SU-DHL-6 (cell line): ENCODE data around the gene PRR22.
A peak's percentile ranks its signal among the peaks of the same experiment; 100 is the strongest.

Experiments used
- H2AFZ ChIP-seq: fragments of 200-600 bp; sonication (generic); 2 replicates; pipeline ENCODE4 v1.6.1; 2014; ENCODE audit warnings: low read depth, mild to moderate bottlenecking, moderate library complexity, mixed read lengths, antibody characterized with exemption, low read length; ENCODE audit not compliant: severe bottlenecking
- H3F3A ChIP-seq: fragments of 200-600 bp; shearing (Covaris generic); 2 replicates; pipeline ENCODE4 v1.6.0; 2016; ENCODE audit warnings: antibody characterized with exemption, mild to moderate bottlenecking; ENCODE audit not compliant: insufficient read depth
- H3K27ac ChIP-seq: fragments of 200-600 bp; sonication (generic); 2 replicates; pipeline ENCODE4 v1.5.1; 2016; ENCODE audit warnings: low read depth, mild to moderate bottlenecking, low read length, moderate library complexity, mixed read lengths
- H3K27me3 ChIP-seq: fragments of 200-600 bp; sonication (generic), shearing (Covaris generic); 2 replicates; pipeline ENCODE4 v1.6.0; 2014; ENCODE audit warnings: mild to moderate bottlenecking, low read length
- H3K36me3 ChIP-seq: fragments of 200-600 bp; sonication (generic); 2 replicates; pipeline ENCODE4 v1.6.1; 2014; ENCODE audit warnings: mild to moderate bottlenecking, low read length, mixed read lengths
- H3K4me2 ChIP-seq: fragments of 300-600, 200-600 bp; shearing (Covaris generic), sonication (generic); 2 replicates; pipeline ENCODE4 v1.6.0; 2014; ENCODE audit warnings: low read length, low read depth, mild to moderate bottlenecking; ENCODE audit not compliant: poor library complexity, severe bottlenecking
- H3K4me3 ChIP-seq: fragments of 200-600 bp; sonication (generic); 2 replicates; pipeline ENCODE4 v1.5.1; 2014; ENCODE audit warnings: antibody characterized with exemption, low read length, mild to moderate bottlenecking, mixed read lengths; ENCODE audit not compliant: insufficient read depth, poor library complexity, severe bottlenecking
- H3K79me2 ChIP-seq: fragments of 200-600 bp; sonication (generic); 2 replicates; pipeline ENCODE4 v1.6.1; 2014; ENCODE audit warnings: mild to moderate bottlenecking, low read length, moderate library complexity; ENCODE audit not compliant: insufficient read depth
- H3K9ac ChIP-seq: fragments of 200-600 bp; sonication (generic); 2 replicates; pipeline ENCODE4 v1.7.0; 2014; ENCODE audit warnings: mild to moderate bottlenecking, low read length
- H3K9me2 ChIP-seq: fragments of 200-600 bp; sonication (generic); replicated peaks from 2 replicates; pipeline ENCODE4 v1.6.1; 2014; ENCODE audit warnings: low read length; ENCODE audit not compliant: insufficient read depth
- H3K9me3 ChIP-seq: fragments of 200-600 bp; sonication (generic); 2 replicates; pipeline ENCODE4 v1.6.1; 2014; ENCODE audit warnings: low read length, mixed read lengths; ENCODE audit not compliant: insufficient read depth
- H4K20me1 ChIP-seq: fragments of 200-600 bp; sonication (generic); 2 replicates; pipeline ENCODE4 v1.6.1; 2014; ENCODE audit warnings: low read depth, mild to moderate bottlenecking, antibody characterized with exemption, low read length, moderate library complexity, mixed read lengths
- EZH2phosphoT487 ChIP-seq: fragments of 200-600 bp; sonication (generic), shearing (Covaris generic); conservative IDR thresholded peaks from 2 replicates; pipeline ENCODE4 v1.6.1; 2018; ENCODE audit warnings: mild to moderate bottlenecking, antibody characterized with exemption, low read length, moderate library complexity, mixed read lengths
- TF ChIP-seq, protein P1 (sequence below): fragments of 200-600 bp; sonication (generic); IDR thresholded peaks from one replicate; pipeline ENCODE4 v1.5.1; 2017; ENCODE audit warnings: antibody characterized with exemption, mild to moderate bottlenecking, low read length, moderate library complexity; ENCODE audit not compliant: insufficient read depth, poor library complexity, severe bottlenecking

PRR22 gene

DNA sequence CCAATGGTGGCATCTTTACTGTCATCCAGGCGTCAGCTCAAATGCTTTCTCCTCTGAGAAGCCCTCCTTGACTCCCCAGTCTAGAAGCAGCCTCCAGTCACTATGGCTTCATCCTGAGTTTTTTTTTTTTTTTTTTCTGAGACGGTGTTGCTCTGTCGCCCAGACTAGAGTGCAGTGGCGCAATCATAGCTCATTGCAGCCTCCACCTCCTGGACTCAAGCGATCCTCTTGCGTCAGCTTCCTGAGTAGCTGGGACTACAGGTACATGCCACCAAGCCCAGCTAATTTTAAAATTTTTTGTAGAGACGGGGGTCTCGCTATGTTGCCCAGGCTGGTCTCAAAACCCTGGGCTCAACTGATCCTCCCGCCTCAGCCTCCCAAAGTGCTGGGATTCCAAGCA, 24.5 kb upstream of the PRR22 start:
- Histone ChIP-seq H3F3A (no peaks in the 10 kb centered on the region), H3K9ac (no peak overlapping the region), H2AFZ (no peak overlapping the region), H3K27me3 (no peaks in the 10 kb centered on the region), H3K4me2 (no peak overlapping the region), H3K9me3 (no peaks in the 10 kb centered on the region), H4K20me1 (no peaks in the 10 kb centered on the region), H3K9me2 (no peaks in the 10 kb centered on the region), H3K79me2 (no peaks in the 10 kb centered on the region), H3K4me3 (no peak overlapping the region), H3K27ac (no peak overlapping the region), H3K36me3 (no peaks in the 10 kb centered on the region)
- no peak for TF ChIP-seq EZH2phosphoT487
- TF ChIP-seq, protein P1, sequence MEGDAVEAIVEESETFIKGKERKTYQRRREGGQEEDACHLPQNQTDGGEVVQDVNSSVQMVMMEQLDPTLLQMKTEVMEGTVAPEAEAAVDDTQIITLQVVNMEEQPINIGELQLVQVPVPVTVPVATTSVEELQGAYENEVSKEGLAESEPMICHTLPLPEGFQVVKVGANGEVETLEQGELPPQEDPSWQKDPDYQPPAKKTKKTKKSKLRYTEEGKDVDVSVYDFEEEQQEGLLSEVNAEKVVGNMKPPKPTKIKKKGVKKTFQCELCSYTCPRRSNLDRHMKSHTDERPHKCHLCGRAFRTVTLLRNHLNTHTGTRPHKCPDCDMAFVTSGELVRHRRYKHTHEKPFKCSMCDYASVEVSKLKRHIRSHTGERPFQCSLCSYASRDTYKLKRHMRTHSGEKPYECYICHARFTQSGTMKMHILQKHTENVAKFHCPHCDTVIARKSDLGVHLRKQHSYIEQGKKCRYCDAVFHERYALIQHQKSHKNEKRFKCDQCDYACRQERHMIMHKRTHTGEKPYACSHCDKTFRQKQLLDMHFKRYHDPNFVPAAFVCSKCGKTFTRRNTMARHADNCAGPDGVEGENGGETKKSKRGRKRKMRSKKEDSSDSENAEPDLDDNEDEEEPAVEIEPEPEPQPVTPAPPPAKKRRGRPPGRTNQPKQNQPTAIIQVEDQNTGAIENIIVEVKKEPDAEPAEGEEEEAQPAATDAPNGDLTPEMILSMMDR = no peak

DNA sequence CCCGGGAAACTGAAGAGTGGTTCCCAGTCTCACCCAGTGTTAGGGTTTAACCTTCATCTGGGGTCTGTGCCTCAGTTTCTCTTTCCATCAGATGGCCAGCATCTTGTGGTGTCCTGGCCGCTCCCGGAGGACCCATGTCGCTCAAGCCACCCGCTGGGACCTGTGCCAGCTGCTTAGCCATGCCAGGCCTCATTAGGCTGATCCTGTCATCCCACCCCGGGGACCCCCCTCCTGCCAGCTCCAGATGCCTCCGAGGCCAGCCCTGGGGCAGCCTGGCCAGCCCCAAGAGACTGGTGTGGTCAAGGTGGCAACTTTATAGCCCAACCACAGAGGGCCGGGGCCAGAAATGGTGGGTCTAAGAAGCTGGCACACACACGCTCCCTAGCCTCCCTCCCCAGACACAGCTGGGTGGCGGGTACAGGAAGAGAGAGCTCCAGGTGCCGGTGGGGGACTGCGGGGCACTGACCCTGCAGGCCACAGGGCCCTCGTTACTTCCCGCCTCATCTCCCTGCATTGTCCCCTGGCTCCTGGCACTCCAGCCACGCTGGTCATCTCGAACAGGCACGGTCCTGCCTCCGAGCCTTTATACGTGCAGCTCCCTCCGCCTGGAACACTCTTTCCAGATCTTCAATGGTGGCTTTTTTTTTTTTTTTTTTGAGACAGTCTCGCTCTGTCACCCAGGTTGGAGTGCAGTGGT, 23.7 kb upstream of the PRR22 start:
- no peaks in the 10 kb centered on the region for H3F3A ChIP-seq
- no peaks in the 10 kb centered on the region for H3K27me3 ChIP-seq
- no peaks in the 10 kb centered on the region for H3K36me3 ChIP-seq
- no peak overlapping the region for H3K9ac ChIP-seq
- H3K9me2 ChIP-seq = no peaks in the 10 kb centered on the region
- H2AFZ ChIP-seq = no peak overlapping the region
- no peaks in the 10 kb centered on the region for H3K9me3 ChIP-seq
- H3K4me2 ChIP-seq = no peak overlapping the region
- no peak for TF ChIP-seq EZH2phosphoT487
- TF ChIP-seq, protein P1 = no peak
- H4K20me1 ChIP-seq = no peaks in the 10 kb centered on the region
- no peaks in the 10 kb centered on the region for H3K79me2 ChIP-seq
- H3K4me3 ChIP-seq = no peak overlapping the region
- H3K27ac ChIP-seq = no peak overlapping the region

DNA sequence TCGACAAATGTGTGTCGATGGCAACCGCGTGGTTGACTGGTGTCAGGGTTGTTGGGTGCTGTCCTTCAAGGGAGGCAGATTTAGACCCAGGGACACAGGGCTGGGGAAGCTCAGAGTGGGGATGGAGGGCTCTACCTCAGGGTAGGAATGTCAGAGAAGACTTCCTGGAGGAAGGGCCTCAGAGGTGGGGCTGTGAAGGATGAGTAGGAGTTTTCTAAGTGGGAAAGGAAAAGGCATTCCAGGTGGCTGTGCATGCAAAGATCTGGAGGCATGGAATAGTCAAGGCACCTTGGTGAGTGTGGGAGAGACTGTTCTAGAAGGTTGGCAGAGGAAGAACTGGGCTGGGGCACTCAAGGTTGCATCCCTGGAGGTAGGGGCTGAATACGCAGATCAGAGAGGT, 22.4 kb upstream of the PRR22 start:
- Histone ChIP-seq H3K9me3 (no peaks in the 10 kb centered on the region), H3K27ac (no peak overlapping the region), H3K4me2 (no peak overlapping the region), H3K79me2 (no peaks in the 10 kb centered on the region), H3K36me3 (no peaks in the 10 kb centered on the region), H3K9ac (no peak overlapping the region), H2AFZ (no peak overlapping the region), H3K9me2 (no peaks in the 10 kb centered on the region), H4K20me1 (no peaks in the 10 kb centered on the region), H3K27me3 (no peaks in the 10 kb centered on the region), H3K4me3 (no peak overlapping the region), H3F3A (no peaks in the 10 kb centered on the region)
- no peak for TF ChIP-seq EZH2phosphoT487

DNA sequence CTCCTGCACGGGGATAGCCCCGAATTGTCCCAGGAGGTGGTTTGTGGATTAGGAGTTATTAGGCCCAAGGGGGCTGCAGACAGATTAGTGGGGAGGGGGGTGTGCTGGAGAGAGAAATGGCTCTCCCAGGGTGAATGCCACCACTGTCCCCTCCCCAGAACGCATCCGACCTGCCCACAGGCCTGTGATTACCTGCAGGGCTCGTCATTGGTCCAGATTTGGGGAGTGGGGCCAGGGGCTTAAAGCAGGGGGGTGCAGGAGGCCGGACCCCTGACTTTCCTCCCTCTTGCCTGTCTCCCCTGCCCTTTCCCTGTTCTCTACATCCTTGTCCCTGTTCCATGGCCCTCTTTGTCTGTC, 21.6 kb upstream of the PRR22 start:
- H4K20me1 ChIP-seq = no peaks in the 10 kb centered on the region
- no peak overlapping the region for H3K27ac ChIP-seq
- no peak overlapping the region for H3K9ac ChIP-seq
- no peaks in the 10 kb centered on the region for H3K9me3 ChIP-seq
- no peaks in the 10 kb centered on the region for H3K27me3 ChIP-seq
- H3K4me2 ChIP-seq = no peak overlapping the region
- H3K9me2 ChIP-seq = no peaks in the 10 kb centered on the region
- H3K36me3 ChIP-seq = no peaks in the 10 kb centered on the region
- TF ChIP-seq EZH2phosphoT487 = no peak
- TF ChIP-seq, protein P1 = peak; percentile 5
- H3K4me3 ChIP-seq = no peak overlapping the region
- H3F3A ChIP-seq = no peaks in the 10 kb centered on the region
- no peaks in the 10 kb centered on the region for H3K79me2 ChIP-seq
- no peak overlapping the region for H2AFZ ChIP-seq
